Measurements from ENCODE around the gene EZH1. TPM values are rescaled to one million over a fixed set of nuclear protein-coding genes. Genes with fewer than 3 reads are reported as not detected.

The EZH1 gene
- total RNA-seq = 39.5 and 39.6 TPM in 2 replicates

DNA sequence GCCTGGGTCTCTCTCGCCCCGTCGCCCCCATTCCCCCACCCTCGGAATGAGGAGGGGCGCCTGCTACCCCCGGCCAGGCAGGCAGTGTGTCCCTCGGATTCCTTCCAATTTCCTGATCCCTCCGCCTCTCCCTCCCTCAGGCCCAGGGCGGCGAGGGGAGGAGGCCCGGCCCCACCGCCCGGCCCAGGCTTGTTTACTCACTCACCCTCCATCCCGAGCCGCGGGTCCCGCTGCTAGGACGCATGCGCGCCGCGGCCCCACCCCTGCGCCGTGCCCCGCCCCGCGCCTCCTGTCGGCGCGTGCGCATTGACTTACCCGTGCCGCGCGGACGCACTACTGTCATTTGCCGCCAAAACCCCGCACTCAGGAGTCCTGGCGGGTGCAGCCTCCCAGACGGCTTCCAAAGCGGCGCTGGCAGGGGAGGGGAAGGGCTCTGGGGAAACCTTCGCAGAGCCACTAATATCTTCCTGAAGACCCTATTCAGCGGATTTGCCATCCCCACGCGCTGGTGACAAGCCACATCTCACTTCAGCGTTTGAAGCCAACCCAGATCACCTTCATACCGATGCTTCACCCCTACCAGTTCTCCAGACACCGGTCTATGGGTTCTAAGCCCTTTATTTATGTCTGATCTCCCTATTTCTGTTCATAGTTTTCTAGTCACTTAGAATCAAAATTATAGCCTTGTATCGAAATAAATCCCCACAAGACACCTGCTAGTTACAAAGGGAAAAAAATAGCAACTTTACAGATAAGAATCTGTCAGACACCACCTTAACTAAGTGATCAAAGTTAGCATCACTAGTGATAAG is at the start of gene EZH1:
EZH1 (minus strand) TSS at position 235 of the 812 bp plus-strand sequence. CDS start 16,099 bp downstream, outside the sequence.
- H3K27ac Mint-ChIP-seq = peak within 1 kb of the TSS; percentile 97

GRCh38 chr17:42792545-42792944 is 47.7 kb upstream of the EZH1 start:
- no peaks in the 10 kb centered on the region for H3K9me3 Mint-ChIP-seq
- H3K27me3 Mint-ChIP-seq = peaks cover 23% of the 10 kb centered on the region
- peaks cover 11% of the 10 kb centered on the region for H3K4me1 Mint-ChIP-seq
- H3K27ac Mint-ChIP-seq = no peak overlapping the region
- H3K4me3 Mint-ChIP-seq = no peak overlapping the region
- intact Hi-C loops (cut with micrococcal nuclease) = no loop called here
- DNase-seq = no peak
- H3K36me3 Mint-ChIP-seq (ENCODE audit: low read depth) = peaks cover 8% of the 10 kb centered on the region

More for the DNA sequence above, at the start of gene EZH1:
- Mint-ChIP-seq H3K27me3 (peaks cover 30% of the 10 kb centered on the region), H3K4me3 (peak within 1 kb of the TSS; percentile 98), H3K36me3 (ENCODE audit: low read depth) (peaks cover 8% of the 10 kb centered on the region), H3K9me3 (peaks cover 4% of the 10 kb centered on the region), H3K4me1 (peaks cover 17% of the 10 kb centered on the region)
- intact Hi-C loops (cut with micrococcal nuclease) = loop anchor here (2.0 kb wide), 2 partner anchors 18 to 68 kb away; partner anchors contain the start of gene PLEKHH3
- DNase-seq = peak; percentile 98

GRCh38 chr17:42791948-42792347 is 47.1 kb upstream of the EZH1 start:
- Mint-ChIP-seq H3K27me3 (peaks cover 27% of the 10 kb centered on the region), H3K4me3 (no peak overlapping the region), H3K9me3 (no peaks in the 10 kb centered on the region), H3K27ac (no peak overlapping the region), H3K4me1 (peaks cover 5% of the 10 kb centered on the region), H3K36me3 (ENCODE audit: low read depth) (peaks cover 8% of the 10 kb centered on the region)
- DNase-seq = no peak
- intact Hi-C loops (cut with micrococcal nuclease) = no loop called here

DNA sequence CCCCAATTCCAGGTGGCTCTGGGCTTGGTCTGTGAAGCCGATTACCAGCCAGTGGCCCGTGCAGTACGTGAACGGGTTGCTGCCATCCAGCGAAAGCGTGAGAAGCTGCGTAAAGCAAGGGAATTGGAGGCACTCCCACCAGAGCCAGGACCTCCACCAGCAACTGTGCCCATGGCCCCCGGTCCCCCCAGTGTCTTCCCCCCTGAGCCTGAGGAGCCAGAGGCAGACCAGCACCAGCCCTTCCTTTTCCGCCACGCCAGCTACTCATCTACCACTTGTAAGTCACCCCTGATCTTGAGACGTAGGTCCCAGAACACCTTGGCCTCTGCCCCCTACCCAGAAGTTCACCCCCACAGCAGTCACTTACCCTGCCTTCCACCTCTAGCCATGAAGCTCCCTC is 42.4 kb upstream of the EZH1 start:
- Mint-ChIP-seq H3K4me3 (no peak overlapping the region), H3K27me3 (peaks cover 73% of the 10 kb centered on the region), H3K27ac (no peak overlapping the region), H3K4me1 (peaks cover 15% of the 10 kb centered on the region), H3K36me3 (ENCODE audit: low read depth) (peaks cover 3% of the 10 kb centered on the region), H3K9me3 (peaks cover 5% of the 10 kb centered on the region)
- intact Hi-C loops (cut with micrococcal nuclease) = no loop called here
- DNase-seq = no peak

GRCh38 chr17:42784811-42785592 is 40.2 kb upstream of the EZH1 start:
- H3K27me3 Mint-ChIP-seq = peaks cover 76% of the 10 kb centered on the region
- H3K4me3 Mint-ChIP-seq = no peak overlapping the region
- H3K4me1 Mint-ChIP-seq = peaks cover 16% of the 10 kb centered on the region
- no peak overlapping the region for H3K27ac Mint-ChIP-seq
- DNase-seq = peak; percentile 61
- intact Hi-C loops (cut with micrococcal nuclease) = loop anchor here (5.0 kb wide), 1 partner anchor 108 kb away; the partner anchor contains the start of gene PLEKHH3
- peaks cover 3% of the 10 kb centered on the region for H3K36me3 Mint-ChIP-seq (ENCODE audit: low read depth)
- peaks cover 5% of the 10 kb centered on the region for H3K9me3 Mint-ChIP-seq

GRCh38 chr17:42784409-42784808 is 39.6 kb upstream of the EZH1 start:
- peaks cover 16% of the 10 kb centered on the region for H3K4me1 Mint-ChIP-seq
- H3K36me3 Mint-ChIP-seq (ENCODE audit: low read depth) = peaks cover 8% of the 10 kb centered on the region
- no peak overlapping the region for H3K4me3 Mint-ChIP-seq
- peaks cover 5% of the 10 kb centered on the region for H3K9me3 Mint-ChIP-seq
- peaks cover 79% of the 10 kb centered on the region for H3K27me3 Mint-ChIP-seq
- intact Hi-C loops (cut with micrococcal nuclease) = loop anchor here (5.0 kb wide), 1 partner anchor 107 kb away; the partner anchor contains the start of gene PLEKHH3
- DNase-seq = no peak
- H3K27ac Mint-ChIP-seq = no peak overlapping the region

- H3K4me3 Mint-ChIP-seq = no peak overlapping the region
- H3K36me3 Mint-ChIP-seq (ENCODE audit: low read depth) = peaks cover 11% of the 10 kb centered on the region
- peaks cover 16% of the 10 kb centered on the region for H3K4me1 Mint-ChIP-seq
- intact Hi-C loops (cut with micrococcal nuclease) = loop anchor here (5.0 kb wide), 1 partner anchor 106 kb away; the partner anchor contains the start of gene PLEKHH3
- peaks cover 74% of the 10 kb centered on the region for H3K27me3 Mint-ChIP-seq
- peaks cover 5% of the 10 kb centered on the region for H3K9me3 Mint-ChIP-seq
- no peak for DNase-seq
- no peak overlapping the region for H3K27ac Mint-ChIP-seq
These were observed 38.9 kb upstream of the EZH1 start for GRCh38 chr17:42783791-42784138.

- Mint-ChIP-seq H3K27me3 (peaks cover 73% of the 10 kb centered on the region), H3K4me1 (peaks cover 16% of the 10 kb centered on the region), H3K27ac (no peak overlapping the region), H3K4me3 (no peak overlapping the region), H3K36me3 (ENCODE audit: low read depth) (peaks cover 17% of the 10 kb centered on the region), H3K9me3 (peaks cover 5% of the 10 kb centered on the region)
- intact Hi-C loops (cut with micrococcal nuclease) = loop anchor here (5.0 kb wide), 1 partner anchor 106 kb away; the partner anchor contains the start of gene PLEKHH3
- no peak for DNase-seq
These were observed 38.4 kb upstream of the EZH1 start for GRCh38 chr17:42783062-42783790.

- H3K9me3 Mint-ChIP-seq = peaks cover 5% of the 10 kb centered on the region
- H3K36me3 Mint-ChIP-seq (ENCODE audit: low read depth) = peaks cover 22% of the 10 kb centered on the region
- no peak for DNase-seq
- peaks cover 65% of the 10 kb centered on the region for H3K27me3 Mint-ChIP-seq
- H3K4me3 Mint-ChIP-seq = no peak overlapping the region
- no peak overlapping the region for H3K27ac Mint-ChIP-seq
- intact Hi-C loops (cut with micrococcal nuclease) = loop anchor here (5.0 kb wide), 1 partner anchor 105 kb away; the partner anchor contains the start of gene PLEKHH3
- H3K4me1 Mint-ChIP-seq = peaks cover 16% of the 10 kb centered on the region
These were observed 37.6 kb upstream of the EZH1 start for GRCh38 chr17:42782166-42783061.

- DNase-seq = no peak
- intact Hi-C loops (cut with micrococcal nuclease) = loop anchor here (5.0 kb wide), 1 partner anchor 104 kb away; the partner anchor contains the start of gene PLEKHH3
- Mint-ChIP-seq H3K4me1 (peaks cover 16% of the 10 kb centered on the region), H3K4me3 (no peak overlapping the region), H3K9me3 (peaks cover 5% of the 10 kb centered on the region), H3K36me3 (ENCODE audit: low read depth) (peaks cover 25% of the 10 kb centered on the region), H3K27ac (no peak overlapping the region), H3K27me3 (peaks cover 60% of the 10 kb centered on the region)
These were observed 36.9 kb upstream of the EZH1 start for GRCh38 chr17:42781639-42782165.

GRCh38 chr17:42780851-42781638 is 36.2 kb upstream of the EZH1 start:
- Mint-ChIP-seq H3K4me3 (no peak overlapping the region), H3K9me3 (peaks cover 5% of the 10 kb centered on the region), H3K27ac (no peak overlapping the region), H3K4me1 (peaks cover 16% of the 10 kb centered on the region), H3K36me3 (ENCODE audit: low read depth) (peaks cover 30% of the 10 kb centered on the region), H3K27me3 (peaks cover 53% of the 10 kb centered on the region)
- intact Hi-C loops (cut with micrococcal nuclease) = loop anchor here (5.0 kb wide), 1 partner anchor 104 kb away; the partner anchor contains the start of gene PLEKHH3
- no peak for DNase-seq
